ENCODE data around the gene GABRR1.

Gene GABRR1

GRCh38 chr6:89214197-89214596, 3.0 kb downstream of the GABRR1 start:
- no peak for DNase-seq

- no peak for DNase-seq
Observed at GRCh38 chr6:89212472-89212871, 4.7 kb downstream of the GABRR1 start.

- DNase-seq: no peak
Observed at GRCh38 chr6:89209457-89209856, 7.7 kb downstream of the GABRR1 start.

- no peak for DNase-seq
Observed at GRCh38 chr6:89208551-89208950, 8.6 kb downstream of the GABRR1 start.

GRCh38 chr6:89205819-89206218, 11.3 kb downstream of the GABRR1 start:
- DNase-seq: no peak

- DNase-seq: no peak
Observed at GRCh38 chr6:89204096-89204495, 13.1 kb downstream of the GABRR1 start.

GRCh38 chr6:89200706-89201215, 16.4 kb downstream of the GABRR1 start:
- DNase-seq: no peak

- DNase-seq: no peak
Observed at GRCh38 chr6:89199579-89199978, 17.6 kb downstream of the GABRR1 start.

- DNase-seq: no peak
Observed at GRCh38 chr6:89198235-89198634, 18.9 kb downstream of the GABRR1 start.

- no peak for DNase-seq
Observed at GRCh38 chr6:89197141-89197540, 20.0 kb downstream of the GABRR1 start.

GRCh38 chr6:89194559-89194958, 22.6 kb downstream of the GABRR1 start:
- DNase-seq: no peak

- no peak for DNase-seq
Observed at GRCh38 chr6:89190741-89191140, 26.4 kb downstream of the GABRR1 start.

GRCh38 chr6:89187504-89187903, 29.7 kb downstream of the GABRR1 start:
- DNase-seq: no peak

- DNase-seq: no peak
Observed at GRCh38 chr6:89186762-89187161, 30.4 kb downstream of the GABRR1 start.

- no peak for DNase-seq
Observed at GRCh38 chr6:89184344-89184743, 32.8 kb downstream of the GABRR1 start.

- DNase-seq: no peak
Observed at GRCh38 chr6:89183294-89183693, 33.9 kb downstream of the GABRR1 start.

GRCh38 chr6:89180971-89181370, 36.2 kb downstream of the GABRR1 start:
- DNase-seq: no peak

GRCh38 chr6:89180112-89180511, 37.0 kb downstream of the GABRR1 start:
- no peak for DNase-seq

- DNase-seq: no peak
Observed at GRCh38 chr6:89173634-89174033, 43.5 kb downstream of the GABRR1 start.

GRCh38 chr6:89172131-89172530, 45.0 kb downstream of the GABRR1 start:
- no peak for DNase-seq

- no peak for DNase-seq
Observed at GRCh38 chr6:89162047-89162371, 55.1 kb downstream of the GABRR1 start.

- no peak for DNase-seq
Observed at GRCh38 chr6:89161326-89162046, 55.7 kb downstream of the GABRR1 start.

GRCh38 chr6:89160331-89161092, 56.6 kb downstream of the GABRR1 start:
- DNase-seq: no peak

GRCh38 chr6:89154131-89154530, 63.0 kb downstream of the GABRR1 start:
- DNase-seq: no peak

Data from CD4-positive, alpha-beta T cell treated with Interferon alpha-2 for 1 hour (primary cell).